Measurements from ENCODE around the gene HPRT1.

The HPRT1 gene

GRCh38 chrX:134460005-134460861 lies at the start of gene HPRT1:
Gene HPRT1, plus strand, starts transcription at chrX:134460165. Its CDS starts 147 bp downstream, at chrX:134460312.
- TF ChIP-seq CTCF (conservative IDR thresholded peaks at IDR 0.05; ENCODE audit: low read depth, low read length), result no peak
- peak within 1 kb of the TSS; percentile 67 for H3K4me3 ChIP-seq (ENCODE audit: low read depth, low read length)
- DNase-seq (ENCODE audit: low read depth), result peak; percentile 77

- no peak for DNase-seq (ENCODE audit: low read depth)
- TF ChIP-seq CTCF (conservative IDR thresholded peaks at IDR 0.05; ENCODE audit: low read depth, low read length), result no peak
- H3K4me3 ChIP-seq (ENCODE audit: low read depth, low read length), result no peak overlapping the region
Observed at GRCh38 chrX:134416087-134416486, 43.9 kb upstream of the HPRT1 start.

- DNase-seq (ENCODE audit: low read depth), result peak; percentile 36
- TF ChIP-seq CTCF (conservative IDR thresholded peaks at IDR 0.05; ENCODE audit: low read depth, low read length), result no peak
- H3K4me3 ChIP-seq (ENCODE audit: low read depth, low read length), result no peak overlapping the region
Observed at GRCh38 chrX:134418317-134419113, 41.5 kb upstream of the HPRT1 start.

GRCh38 chrX:134419784-134420183 lies 40.2 kb upstream of the HPRT1 start:
- TF ChIP-seq CTCF (conservative IDR thresholded peaks at IDR 0.05; ENCODE audit: low read depth, low read length), result no peak
- H3K4me3 ChIP-seq (ENCODE audit: low read depth, low read length), result no peak overlapping the region
- no peak for DNase-seq (ENCODE audit: low read depth)

- peak; percentile 55 for DNase-seq (ENCODE audit: low read depth)
- TF ChIP-seq CTCF (conservative IDR thresholded peaks at IDR 0.05; ENCODE audit: low read depth, low read length), result peak; percentile 45
Observed at GRCh38 chrX:134423606-134424005, 36.4 kb upstream of the HPRT1 start.

GRCh38 chrX:134426281-134426680 lies 33.7 kb upstream of the HPRT1 start:
- no peak overlapping the region for H3K4me3 ChIP-seq (ENCODE audit: low read depth, low read length)
- no peak for TF ChIP-seq CTCF (conservative IDR thresholded peaks at IDR 0.05; ENCODE audit: low read depth, low read length)
- DNase-seq (ENCODE audit: low read depth), result no peak

More at GRCh38 chrX:134423606-134424005, 36.4 kb upstream of the HPRT1 start:
- no peak overlapping the region for H3K4me3 ChIP-seq (ENCODE audit: low read depth, low read length)
